H1 (cell line): ENCODE results near the gene ULBP1. TPM values are rescaled to one million over a fixed set of nuclear protein-coding genes. Genes with fewer than 3 reads are reported as not detected.

Experiments used
- BCL11A ChIP-seq, 2 experiments: IDR thresholded peaks; one replicate each; pipeline ENCODE4 v1.6.1; 2011; ENCODE audit warnings: low read depth in 2 of 2, low read length in 2 of 2, mild to moderate bottlenecking in 2 of 2
- CBX5 ChIP-seq: fragments of 300-800, 300-1000 bp; sonication (generic); IDR thresholded peaks from 2 replicates; pipeline ENCODE4 v1.7.1; 2016; ENCODE audit warnings: antibody characterized with exemption, low read length, low read depth
- CEBPB ChIP-seq: IDR thresholded peaks from 2 replicates; pipeline ENCODE4 v1.6.1; 2012; ENCODE audit warnings: low read depth, low read length
- CTBP2 ChIP-seq: IDR thresholded peaks from 2 replicates; pipeline ENCODE4 v1.7.0; 2011; ENCODE audit warnings: borderline replicate concordance, mild to moderate bottlenecking, moderate library complexity, mixed read lengths, low read length; ENCODE audit not compliant: insufficient read depth, insufficient read length
- EGR1 ChIP-seq: IDR thresholded peaks from 2 replicates; pipeline ENCODE4 v1.6.1; 2011; ENCODE audit warnings: low read depth, low read length, borderline replicate concordance
- FOSL1 ChIP-seq: IDR thresholded peaks from 2 replicates; pipeline ENCODE4 v1.6.1; 2011; ENCODE audit warnings: mild to moderate bottlenecking, low read depth, low read length, moderate library complexity; ENCODE audit not compliant: insufficient read depth
- GABPA ChIP-seq: IDR thresholded peaks from 2 replicates; pipeline ENCODE4 v1.6.1; 2011; ENCODE audit warnings: mild to moderate bottlenecking, low read length, moderate library complexity, borderline replicate concordance; ENCODE audit not compliant: insufficient read depth
- HDAC6 ChIP-seq: IDR thresholded peaks from one replicate; pipeline ENCODE4 v1.7.1; 2012; ENCODE audit warnings: low read depth, mild to moderate bottlenecking, inconsistent platforms, low read length, moderate library complexity
- MAX ChIP-seq: IDR thresholded peaks from 2 replicates; pipeline ENCODE4 v1.6.1; 2012; ENCODE audit warnings: inconsistent platforms
- NANOG ChIP-seq: IDR thresholded peaks from 2 replicates; pipeline ENCODE4 v1.6.1; 2011; ENCODE audit warnings: low read length, low read depth, mild to moderate bottlenecking, inconsistent platforms; ENCODE audit not compliant: insufficient read depth, poor library complexity, severe bottlenecking
- RAD21 ChIP-seq, 2 experiments: IDR thresholded peaks in 1 of 2; conservative IDR thresholded peaks in 1 of 2; 2 replicates each; pipeline ENCODE4 v1.6.1; 2011; ENCODE audit warnings: low read depth in 2 of 2, low read length in 2 of 2, improper control_type of control experiment in 1 of 2, inconsistent platforms in 1 of 2, mild to moderate bottlenecking in 1 of 2, moderate library complexity in 1 of 2
- RBBP5 ChIP-seq: IDR thresholded peaks from 2 replicates; pipeline ENCODE4 v1.7.1; 2012; ENCODE audit warnings: low read depth, mild to moderate bottlenecking, inconsistent platforms, low read length, moderate library complexity, borderline replicate concordance
- RXRA ChIP-seq: IDR thresholded peaks from 2 replicates; pipeline ENCODE4 v1.6.1; 2011; ENCODE audit warnings: low read depth, mild to moderate bottlenecking, low read length, moderate library complexity; ENCODE audit not compliant: insufficient read depth
- SAP30 ChIP-seq: fragments of 300-600 bp; sonication (generic); IDR thresholded peaks from 2 replicates; pipeline ENCODE4 v1.7.1; 2012; ENCODE audit warnings: low read length, moderate library complexity, mild to moderate bottlenecking, inconsistent platforms; ENCODE audit not compliant: insufficient read depth, insufficient replicate concordance
- SIN3A ChIP-seq, 2 experiments: IDR thresholded peaks in 1 of 2; conservative IDR thresholded peaks in 1 of 2; 2 replicates each; pipeline ENCODE4 v1.6.1; 2011 to 2012; ENCODE audit warnings: low read length in 2 of 2, improper control_type of control experiment in 1 of 2, low read depth in 1 of 2, mild to moderate bottlenecking in 1 of 2
- SIRT6 ChIP-seq: IDR thresholded peaks from one replicate; pipeline ENCODE4 v1.7.1; 2012; ENCODE audit warnings: low read length, inconsistent platforms
- SIX5 ChIP-seq: IDR thresholded peaks from 2 replicates; pipeline ENCODE4 v1.6.1; 2011; ENCODE audit warnings: mild to moderate bottlenecking, low read depth, low read length
- SP4 ChIP-seq: IDR thresholded peaks from 2 replicates; pipeline ENCODE4 v1.6.1; 2012; ENCODE audit warnings: low read length, inconsistent platforms
- TEAD4 ChIP-seq: IDR thresholded peaks from 2 replicates; pipeline ENCODE4 v1.6.1; 2012; ENCODE audit warnings: low read depth, low read length, inconsistent platforms, mixed read lengths
- ZNF274 ChIP-seq: IDR thresholded peaks from 2 replicates; pipeline ENCODE4 v1.7.0; 2012; ENCODE audit warnings: low read length, borderline replicate concordance; ENCODE audit errors: extremely low read depth
- polyA plus RNA-seq, 7 experiments: library from polyadenylated mRNA; depleted of rRNA in 3 of 7; stranded (reverse) in 5 of 7; unstranded in 2 of 7; fragments of >200 nt in 5 of 7; fragments of 200-250 nt in 2 of 7; gene quantifications; 1 replicate in 5 of 7; 2 replicates in 1 of 7; 4 replicates in 1 of 7; pipeline versions ENCODE4 v1.2.1 to v1.2.3, GENCODE V29; 2011 to 2013; ENCODE audit warnings: missing spikeins in 2 of 7, mixed read lengths in 2 of 7
- total RNA-seq: library from RNA; stranded (reverse); fragmentation: NEBNext Ultra II Directional; extraction: Animal tissue kit (Norgen Biotek cat#: 25700); gene quantifications from 2 replicates; pipeline ENCODE4 v1.2.1, GENCODE V29; 2021
- TF ChIP-seq, protein P1 (sequence below): IDR thresholded peaks from 2 replicates; pipeline ENCODE4 v1.6.1; 2011; ENCODE audit warnings: low read depth, mild to moderate bottlenecking, low read length; ENCODE audit not compliant: insufficient read depth

The ULBP1 gene
- total and polyA plus RNA-seq, 2 of the 8 experiments (the other 6 are each of a cell fraction or from before 2014, with no cell fraction given) = 0.32 to 0.60 TPM

GRCh38 chr6:150004783-150005717 lies 41.3 kb downstream of the ULBP1 start (continued):
- TF ChIP-seq RAD21 (IDR thresholded peaks at IDR 0.05 in 1 of 2, conservative IDR thresholded peaks at IDR 0.05 in 1 of 2; ENCODE audit: low read depth in 2 of 2, low read length in 2 of 2) = no peak
- peak; percentile 42; the same call in 1 of the 2 replicates for TF ChIP-seq RBBP5
- TF ChIP-seq SP4 = 0 out of 2 replicates have a peak, but pooled peaks have one; percentile 29
- TF ChIP-seq, protein P1, sequence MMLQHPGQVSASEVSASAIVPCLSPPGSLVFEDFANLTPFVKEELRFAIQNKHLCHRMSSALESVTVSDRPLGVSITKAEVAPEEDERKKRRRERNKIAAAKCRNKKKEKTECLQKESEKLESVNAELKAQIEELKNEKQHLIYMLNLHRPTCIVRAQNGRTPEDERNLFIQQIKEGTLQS = peak; percentile 60
- TF ChIP-seq TEAD4 = no peak
- no peak for TF ChIP-seq SIX5
- TF ChIP-seq RXRA = no peak
- TF ChIP-seq CBX5 = no peak
- no peak for TF ChIP-seq SAP30
- TF ChIP-seq CEBPB = no peak
- TF ChIP-seq HDAC6 = no peak
- TF ChIP-seq ZNF274 = no peak
- no peak for TF ChIP-seq SIRT6
- no peak for TF ChIP-seq BCL11A (IDR thresholded peaks at IDR 0.05; ENCODE audit: low read depth in 2 of 2, low read length in 2 of 2)
- TF ChIP-seq NANOG = no peak
- no peak for TF ChIP-seq GABPA
- no peak for TF ChIP-seq FOSL1
- peak; percentile 24; the same call in 1 of the 2 replicates for TF ChIP-seq MAX
- TF ChIP-seq EGR1 = no peak
- peak; percentile 10 for TF ChIP-seq CTBP2
- TF ChIP-seq SIN3A (conservative IDR thresholded peaks at IDR 0.05 in 1 of 2, IDR thresholded peaks at IDR 0.05 in 1 of 2; ENCODE audit: low read depth in 1 of 2, low read length in 2 of 2) = 0 out of 4 replicates have a peak, but pooled peaks have one; percentile 44 to 60
